Endothelial cell of umbilical vein (primary cell): ENCODE data around the gene ENTPD1. TPM values are rescaled to one million over a fixed set of nuclear protein-coding genes. Genes with fewer than 3 reads are reported as not detected.

Experiments used
- BruUV-seq: library from RNA; stranded (reverse); fragments of 400-500 nt; replicated peaks from 2 replicates; lab custom pipeline; 2021; lab: Mats Ljungman, UMichigan
- CTCF ChIA-PET: fragments of 300-600, 350-600 bp; sonication (Branson Sonifier 250); formaldehyde crosslinking; loops from one replicate; lab custom pipeline; 2021; ENCODE audit warnings: antibody characterized with exemption, inconsistent platforms; lab: Charles Lee
- POLR2A ChIA-PET: fragments of 300-600, 350-600 bp; sonication (Branson Sonifier 250); formaldehyde crosslinking; loops from one replicate; lab custom pipeline; 2021; ENCODE audit warnings: antibody characterized with exemption, inconsistent platforms; lab: Charles Lee
- DNase-seq: peaks from one replicate; pipeline ENCODE4 v3.0.0-alpha.2; 2011; ENCODE audit warnings: low read depth, low spot score
- FAIRE-seq: peaks from 2 replicates; lab custom pipeline; 2011; peaks lifted over from hg19 to GRCh38; lab: Jason Lieb, UNC
- H2AFZ ChIP-seq: 2 replicates; pipeline ENCODE4 v1.6.0; 2012; ENCODE audit warnings: low read depth, low read length, control low read depth, inconsistent platforms
- H3K27ac ChIP-seq: 2 replicates; pipeline ENCODE4 v1.5.1; 2011; ENCODE audit warnings: low read depth, mild to moderate bottlenecking, control low read depth, low read length, moderate library complexity; ENCODE audit not compliant: insufficient read depth
- H3K27me3 ChIP-seq, 2 experiments: 2 replicates each; pipeline versions ENCODE4 v1.6.0 to v1.6.1; 2011; ENCODE audit warnings: low read length in 2 of 2, mixed read lengths in 1 of 2; ENCODE audit not compliant: control insufficient read depth in 2 of 2, insufficient read depth in 2 of 2
- H3K36me3 ChIP-seq, 2 experiments: 2 replicates in 1 of 2; 3 replicates in 1 of 2; pipeline ENCODE4 v1.5.1; 2011; ENCODE audit warnings: low read length in 2 of 2, mild to moderate bottlenecking in 1 of 2, moderate library complexity in 1 of 2; ENCODE audit not compliant: control insufficient read depth in 2 of 2, insufficient read depth in 2 of 2; ENCODE audit errors: extremely low read depth in 1 of 2
- H3K4me1 ChIP-seq: 3 replicates; pipeline ENCODE4 v1.5.1; 2011; ENCODE audit warnings: mild to moderate bottlenecking, low read length; ENCODE audit not compliant: control insufficient read depth, insufficient read depth; ENCODE audit errors: extremely low read depth
- H3K4me2 ChIP-seq: 2 replicates; pipeline ENCODE4 v1.6.1; 2011; ENCODE audit warnings: low read length, control low read depth, mixed read lengths; ENCODE audit not compliant: insufficient read depth
- H3K4me3 ChIP-seq, 3 experiments: fragments of 200-600 bp in 1 of 3; sonication (generic), shearing (Covaris generic) in 1 of 3; replicated peaks in 1 of 3; 2 replicates each; pipeline ENCODE4 v1.5.1; 2011 to 2016; ENCODE audit warnings: control low read depth in 3 of 3, low read length in 3 of 3, mild to moderate bottlenecking in 2 of 3, inconsistent platforms in 1 of 3, low read depth in 1 of 3, moderate library complexity in 1 of 3; ENCODE audit not compliant: insufficient read depth in 1 of 3
- H3K79me2 ChIP-seq: 2 replicates; pipeline ENCODE4 v1.6.0; 2012; ENCODE audit warnings: low read length, inconsistent platforms; ENCODE audit not compliant: control insufficient read depth, insufficient read depth
- H3K9ac ChIP-seq: replicated peaks from 2 replicates; pipeline ENCODE3; 2011; ENCODE audit warnings: low read length, control low read depth; ENCODE audit not compliant: insufficient read depth; ENCODE audit errors: extremely low read depth
- H3K9me1 ChIP-seq: replicated peaks from 3 replicates; pipeline ENCODE4 v1.6.0; 2011; ENCODE audit warnings: mild to moderate bottlenecking, low read length; ENCODE audit not compliant: control insufficient read depth, insufficient read depth; ENCODE audit errors: extremely low read depth
- H3K9me3 ChIP-seq: replicated peaks from 2 replicates; pipeline ENCODE4 v1.5.1; 2012; ENCODE audit warnings: low read length, inconsistent platforms; ENCODE audit not compliant: control insufficient read depth, insufficient read depth
- H4K20me1 ChIP-seq: replicated peaks from 2 replicates; pipeline ENCODE3; 2011; ENCODE audit warnings: mild to moderate bottlenecking, low read length; ENCODE audit not compliant: control insufficient read depth, insufficient read depth; ENCODE audit errors: extremely low read depth
- EZH2 ChIP-seq: IDR thresholded peaks from 2 replicates; pipeline ENCODE4 v1.6.1; 2012; ENCODE audit warnings: borderline replicate concordance, low read depth, mild to moderate bottlenecking, moderate library complexity, low read length, inconsistent platforms; ENCODE audit not compliant: severe bottlenecking
- FOS ChIP-seq: IDR thresholded peaks from 2 replicates; pipeline ENCODE4 v1.6.1; 2011; ENCODE audit warnings: mild to moderate bottlenecking, low read length, moderate library complexity, borderline replicate concordance; ENCODE audit not compliant: insufficient read depth
- GATA2 ChIP-seq: IDR thresholded peaks from 2 replicates; pipeline ENCODE4 v1.7.0; 2011; ENCODE audit warnings: low read depth, mild to moderate bottlenecking, moderate library complexity, mixed read lengths, low read length; ENCODE audit not compliant: insufficient read length, insufficient read depth
- JUN ChIP-seq: IDR thresholded peaks from 2 replicates; pipeline ENCODE4 v1.6.1; 2011; ENCODE audit warnings: borderline replicate concordance, low read depth; ENCODE audit not compliant: insufficient read length, insufficient read depth
- MYC ChIP-seq: IDR thresholded peaks from one replicate; pipeline ENCODE4 v1.6.1; 2011; ENCODE audit warnings: mild to moderate bottlenecking, low read depth, low read length
- POLR2A ChIP-seq: IDR thresholded peaks from 2 replicates; pipeline ENCODE4 v1.6.1; 2012; ENCODE audit warnings: low read depth, mild to moderate bottlenecking, control low read depth, low read length
- POLR2AphosphoS5 ChIP-seq: IDR thresholded peaks from 2 replicates; pipeline ENCODE4 v1.6.1; 2012; ENCODE audit warnings: low read depth, mild to moderate bottlenecking, control low read depth, low read length, moderate library complexity; ENCODE audit not compliant: insufficient read depth
- dilution Hi-C: fragments of 300-500 bp; cut with MboI; formaldehyde crosslinking; loops from one replicate; pipeline ENCODE4 v1.15.0; 2019; ENCODE audit warnings: low sequenced_read_pairs; ENCODE audit not compliant: extremely low pct_ligation_motif_present
- intact Hi-C: fragments of 100-400 bp; cut with micrococcal nuclease; formaldehyde crosslinking; loops from one replicate; pipeline ENCODE4 v1.10.0; 2022
- polyA plus RNA-seq, 4 experiments: library from polyadenylated mRNA; depleted of rRNA in 3 of 4; stranded (reverse) in 3 of 4; unstranded in 1 of 4; fragments of >200 nt; gene quantifications; 2 replicates each; pipeline versions ENCODE4 v1.2.1 to v1.2.3, GENCODE V29; 2011 to 2012; ENCODE audit warnings: missing spikeins in 1 of 4
- total RNA-seq: library from RNA; stranded (reverse); gene quantifications from 2 replicates; pipeline ENCODE4 v1.2.3, GENCODE V29; 2021
- TF ChIP-seq, protein P1 (sequence below), 2 donors: IDR thresholded peaks; 1 replicate in 1 of 2; 2 replicates in 1 of 2; pipeline ENCODE4 v1.5.1; 2011; ENCODE audit warnings: low read length in 2 of 2, mild to moderate bottlenecking in 2 of 2, moderate library complexity in 2 of 2, control low read depth in 1 of 2, inconsistent platforms in 1 of 2, low read depth in 1 of 2; ENCODE audit not compliant: insufficient read depth in 1 of 2; ENCODE audit errors: extremely low read depth in 1 of 2
- TF ChIP-seq, protein P2 (sequence below): IDR thresholded peaks from 2 replicates; pipeline ENCODE4 v1.6.1; 2011; ENCODE audit not compliant: insufficient read depth, insufficient read length

ENTPD1 gene
- total and polyA plus RNA-seq, 2 donors (not counting 3 experiments of a cell fraction or from before 2014, with no cell fraction given) = 10.2 to 23.0 TPM

DNA sequence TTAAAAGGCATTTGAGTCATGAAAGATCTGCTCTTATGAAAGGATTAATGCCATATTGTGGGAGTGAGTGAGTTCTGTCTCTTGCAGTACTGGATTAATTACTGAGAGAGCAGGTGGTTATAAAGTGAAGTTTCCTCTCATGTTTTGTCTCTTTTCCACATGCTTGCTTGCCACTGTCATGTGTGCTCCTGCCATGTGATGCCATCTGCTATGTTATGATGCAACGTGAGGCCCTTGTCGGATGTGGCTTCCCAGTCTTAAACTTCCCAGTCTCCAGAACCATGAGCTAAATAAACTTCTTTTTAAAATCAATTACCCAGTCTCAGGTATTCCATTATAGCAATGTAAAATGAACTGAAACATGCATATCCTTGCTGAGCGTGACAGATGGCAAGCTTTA is 39.5 kb upstream of the ENTPD1 start:
- no TSS peak for BruUV-seq
- dilution Hi-C loops (no loop called here), intact Hi-C loops (no loop called here)
- ChIA-PET CTCF (interaction anchor here (1.0 to 1.9 kb wide), 4 partner anchors 9 to 40 kb away, joined by 3 to 7 read pairs (median 4); partner anchors contain the start of gene TCTN3), POLR2A (no interaction called here)
- no peak overlapping the region for H3K4me2 ChIP-seq
- no peak overlapping the region for H3K4me3 ChIP-seq
- no peaks in the 10 kb centered on the region for H3K9me1 ChIP-seq
- peaks cover 2% of the 10 kb centered on the region for H3K4me1 ChIP-seq
- TF ChIP-seq JUN (no peak), MYC (no peak), EZH2 (no peak), FOS (no peak), POLR2A (no peak), POLR2AphosphoS5 (no peak), GATA2 (no peak)
- TF ChIP-seq, protein P1, sequence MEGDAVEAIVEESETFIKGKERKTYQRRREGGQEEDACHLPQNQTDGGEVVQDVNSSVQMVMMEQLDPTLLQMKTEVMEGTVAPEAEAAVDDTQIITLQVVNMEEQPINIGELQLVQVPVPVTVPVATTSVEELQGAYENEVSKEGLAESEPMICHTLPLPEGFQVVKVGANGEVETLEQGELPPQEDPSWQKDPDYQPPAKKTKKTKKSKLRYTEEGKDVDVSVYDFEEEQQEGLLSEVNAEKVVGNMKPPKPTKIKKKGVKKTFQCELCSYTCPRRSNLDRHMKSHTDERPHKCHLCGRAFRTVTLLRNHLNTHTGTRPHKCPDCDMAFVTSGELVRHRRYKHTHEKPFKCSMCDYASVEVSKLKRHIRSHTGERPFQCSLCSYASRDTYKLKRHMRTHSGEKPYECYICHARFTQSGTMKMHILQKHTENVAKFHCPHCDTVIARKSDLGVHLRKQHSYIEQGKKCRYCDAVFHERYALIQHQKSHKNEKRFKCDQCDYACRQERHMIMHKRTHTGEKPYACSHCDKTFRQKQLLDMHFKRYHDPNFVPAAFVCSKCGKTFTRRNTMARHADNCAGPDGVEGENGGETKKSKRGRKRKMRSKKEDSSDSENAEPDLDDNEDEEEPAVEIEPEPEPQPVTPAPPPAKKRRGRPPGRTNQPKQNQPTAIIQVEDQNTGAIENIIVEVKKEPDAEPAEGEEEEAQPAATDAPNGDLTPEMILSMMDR (IDR thresholded peaks at IDR 0.05; ENCODE audit: extremely low read depth in 1 of 2, insufficient read depth in 1 of 2, low read depth in 1 of 2, low read length in 2 of 2) = no peak
- TF ChIP-seq, protein P2, sequence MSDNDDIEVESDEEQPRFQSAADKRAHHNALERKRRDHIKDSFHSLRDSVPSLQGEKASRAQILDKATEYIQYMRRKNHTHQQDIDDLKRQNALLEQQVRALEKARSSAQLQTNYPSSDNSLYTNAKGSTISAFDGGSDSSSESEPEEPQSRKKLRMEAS = no peak
- no peaks in the 10 kb centered on the region for H3K9me3 ChIP-seq
- no peaks in the 10 kb centered on the region for H3K36me3 ChIP-seq
- H3K27me3 ChIP-seq = no peaks in the 10 kb centered on the region
- FAIRE-seq (no peak), DNase-seq (no peak)
- H3K9ac ChIP-seq = no peak overlapping the region
- H3K79me2 ChIP-seq = no peaks in the 10 kb centered on the region
- H3K27ac ChIP-seq = no peak overlapping the region
- no peak overlapping the region for H2AFZ ChIP-seq
- H4K20me1 ChIP-seq = no peaks in the 10 kb centered on the region
